Trophoblast cell (in vitro differentiated cells and primary cell): Measurements from ENCODE around the gene RHD.
"Not testable (repeated sequence)": the region's sequence is repeated elsewhere in the genome, so short reads cannot be mapped to it uniquely, and the experiment has no call there.

ENCODE experiments used
- DNase-seq, 2 donors: peaks; one replicate each; pipeline ENCODE4 v3.0.0-alpha.2; 2016
- H2AFZ ChIP-seq: 2 replicates; pipeline ENCODE4 v1.6.1; 2013; ENCODE audit warnings: low read length, moderate library complexity, mild to moderate bottlenecking; ENCODE audit not compliant: insufficient read depth, poor library complexity
- H2AK5ac ChIP-seq: 2 replicates; pipeline ENCODE4 v1.6.1; 2013; ENCODE audit warnings: mild to moderate bottlenecking, low read length
- H2BK120ac ChIP-seq: 2 replicates; pipeline ENCODE4 v1.6.1; 2013; ENCODE audit warnings: low read length, mild to moderate bottlenecking, moderate library complexity; ENCODE audit not compliant: insufficient read depth, poor library complexity
- H2BK12ac ChIP-seq: 2 replicates; pipeline ENCODE4 v1.6.1; 2013; ENCODE audit warnings: mild to moderate bottlenecking, low read length, moderate library complexity
- H2BK5ac ChIP-seq: 2 replicates; pipeline ENCODE4 v1.6.1; 2013; ENCODE audit warnings: low read length, low read depth, moderate library complexity, mild to moderate bottlenecking; ENCODE audit not compliant: poor library complexity
- H3K14ac ChIP-seq: 2 replicates; pipeline ENCODE4 v1.6.1; 2013; ENCODE audit warnings: mild to moderate bottlenecking, low read length
- H3K18ac ChIP-seq: 2 replicates; pipeline ENCODE4 v1.6.1; 2013; ENCODE audit warnings: mild to moderate bottlenecking, low read length
- H3K23ac ChIP-seq: 2 replicates; pipeline ENCODE4 v1.6.1; 2013; ENCODE audit warnings: low read length
- H3K27ac ChIP-seq: 2 replicates; pipeline ENCODE4 v1.5.1; 2013; ENCODE audit warnings: low read depth, mild to moderate bottlenecking, inconsistent platforms, low read length, moderate library complexity
- H3K27me3 ChIP-seq: 2 replicates; pipeline ENCODE4 v1.6.1; 2013; ENCODE audit warnings: inconsistent platforms, mild to moderate bottlenecking, low read length, moderate library complexity; ENCODE audit not compliant: insufficient read depth
- H3K36me3 ChIP-seq, 2 experiments: 1 replicate in 1 of 2; 2 replicates in 1 of 2; pipeline ENCODE4 v1.6.1; 2013; ENCODE audit warnings: low read length in 2 of 2, mild to moderate bottlenecking in 2 of 2, moderate library complexity in 1 of 2; ENCODE audit not compliant: insufficient read depth in 2 of 2, control insufficient read depth in 1 of 2
- H3K4ac ChIP-seq: 2 replicates; pipeline ENCODE4 v1.6.1; 2013; ENCODE audit warnings: low read depth, mild to moderate bottlenecking, low read length, moderate library complexity
- H3K4me1 ChIP-seq, 2 experiments: 1 replicate in 1 of 2; 2 replicates in 1 of 2; pipeline ENCODE4 v1.6.1; 2013; ENCODE audit warnings: low read length in 2 of 2, mild to moderate bottlenecking in 2 of 2, moderate library complexity in 1 of 2; ENCODE audit not compliant: insufficient read depth in 2 of 2, control insufficient read depth in 1 of 2
- H3K4me2 ChIP-seq: 2 replicates; pipeline ENCODE4 v1.6.1; 2013; ENCODE audit warnings: inconsistent platforms, mild to moderate bottlenecking, low read length, moderate library complexity
- H3K4me3 ChIP-seq: 2 replicates; pipeline ENCODE4 v1.5.1; 2013; ENCODE audit warnings: mild to moderate bottlenecking, low read depth, low read length, inconsistent platforms
- H3K79me1 ChIP-seq: one replicate; pipeline ENCODE4 v1.6.1; 2013; ENCODE audit warnings: low read length
- H3K79me2 ChIP-seq: 2 replicates; pipeline ENCODE4 v1.6.1; 2013; ENCODE audit warnings: low read length, mild to moderate bottlenecking; ENCODE audit not compliant: control insufficient read depth, insufficient read depth, poor library complexity
- H3K9ac ChIP-seq: 2 replicates; pipeline ENCODE4 v1.6.1; 2013; ENCODE audit warnings: mild to moderate bottlenecking, low read length
- H3K9me3 ChIP-seq: 2 replicates; pipeline ENCODE4 v1.6.1; 2013; ENCODE audit warnings: low read depth, mild to moderate bottlenecking, control low read depth, inconsistent platforms, low read length; ENCODE audit not compliant: insufficient read depth
- H4K12ac ChIP-seq: 2 replicates; pipeline ENCODE4 v1.6.1; 2013; ENCODE audit warnings: low read depth, mild to moderate bottlenecking, low read length, moderate library complexity
- H4K8ac ChIP-seq: 2 replicates; pipeline ENCODE4 v1.6.1; 2013; ENCODE audit warnings: low read depth, mild to moderate bottlenecking, low read length, moderate library complexity
- H4K91ac ChIP-seq: one replicate; pipeline ENCODE4 v1.6.1; 2013; ENCODE audit warnings: low read depth, mild to moderate bottlenecking, low read length, moderate library complexity
- WGBS: extraction: QIAGEN DNeasy Blood & Tissue Kit; methylation state at CpG from one replicate; pipeline ENCODE4 v1.1.7; 2013; ENCODE audit warnings: missing lambda C conversion rate; ENCODE audit not compliant: insufficient read length, insufficient coverage; ENCODE audit errors: extremely low coverage; 5-methylcytosine and 5-hydroxymethylcytosine counted together

RHD gene

DNA sequence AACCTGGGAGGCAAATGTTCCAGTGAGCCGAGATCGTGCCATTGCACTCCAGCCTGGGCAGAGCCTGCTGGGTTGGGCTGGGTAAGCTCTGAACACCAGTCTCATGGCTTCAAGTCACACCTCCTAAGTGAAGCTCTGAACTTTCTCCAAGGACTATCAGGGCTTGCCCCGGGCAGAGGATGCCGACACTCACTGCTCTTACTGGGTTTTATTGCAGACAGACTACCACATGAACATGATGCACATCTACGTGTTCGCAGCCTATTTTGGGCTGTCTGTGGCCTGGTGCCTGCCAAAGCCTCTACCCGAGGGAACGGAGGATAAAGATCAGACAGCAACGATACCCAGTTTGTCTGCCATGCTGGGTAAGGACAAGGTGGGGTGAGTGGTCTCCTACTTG lies 28.4 kb downstream of the RHD start:
- not testable (repeated sequence) for H3K18ac ChIP-seq, H4K8ac ChIP-seq, H3K4me1 ChIP-seq, H3K4me2 ChIP-seq, H2BK12ac ChIP-seq, H3K27ac ChIP-seq, DNase-seq, H3K4me3 ChIP-seq, H2AK5ac ChIP-seq, H2AFZ ChIP-seq, H3K9ac ChIP-seq, H2BK120ac ChIP-seq, H3K9me3 ChIP-seq, H3K27me3 ChIP-seq, H3K36me3 ChIP-seq, H3K79me2 ChIP-seq, H3K14ac ChIP-seq, H4K91ac ChIP-seq, H3K23ac ChIP-seq, H4K12ac ChIP-seq, H2BK5ac ChIP-seq, H3K4ac ChIP-seq, H3K79me1 ChIP-seq
- WGBS, result no CpG with 5 or more reads among the region's 9 CpGs

DNA sequence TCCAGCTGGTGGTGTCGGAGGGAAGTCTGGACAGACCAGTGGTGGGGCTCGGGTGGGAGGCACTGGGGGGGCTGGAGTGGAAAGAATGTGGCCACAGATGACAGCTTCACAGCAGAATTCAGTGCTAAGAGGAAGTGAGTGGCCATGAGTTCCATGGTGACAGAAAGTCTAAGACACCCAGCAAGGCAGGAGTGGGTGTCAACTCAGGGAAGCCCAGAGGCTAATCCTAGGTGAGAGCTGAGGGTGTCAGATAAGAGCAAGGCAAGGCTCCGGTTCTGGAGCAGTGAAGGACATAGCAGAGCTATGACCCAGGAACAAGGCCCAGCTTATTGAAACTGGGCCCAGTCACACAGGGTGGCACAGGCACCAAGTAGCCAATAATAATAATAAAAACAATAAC lies 30.0 kb downstream of the RHD start:
- not testable (repeated sequence) for H3K9me3 ChIP-seq, H2BK120ac ChIP-seq, H3K4me2 ChIP-seq, H3K4me3 ChIP-seq, H3K79me1 ChIP-seq, H3K23ac ChIP-seq, H2BK12ac ChIP-seq, H3K9ac ChIP-seq, H2AFZ ChIP-seq, H2BK5ac ChIP-seq, H3K4me1 ChIP-seq, H4K8ac ChIP-seq, H4K91ac ChIP-seq, H3K27me3 ChIP-seq, H3K14ac ChIP-seq, H3K79me2 ChIP-seq, H4K12ac ChIP-seq, DNase-seq, H3K4ac ChIP-seq, H3K27ac ChIP-seq, H2AK5ac ChIP-seq, H3K36me3 ChIP-seq, H3K18ac ChIP-seq
- WGBS, result no CpG with 5 or more reads among the region's 3 CpGs

- WGBS, result no CpG with 5 or more reads among the region's 4 CpGs
- not testable (repeated sequence) for H3K27ac ChIP-seq, H3K79me1 ChIP-seq, H2BK5ac ChIP-seq, H2BK120ac ChIP-seq, H3K4me3 ChIP-seq, H2BK12ac ChIP-seq, H3K36me3 ChIP-seq, H4K91ac ChIP-seq, H3K27me3 ChIP-seq, H4K12ac ChIP-seq, H2AFZ ChIP-seq, H3K4me1 ChIP-seq, H3K4ac ChIP-seq, H2AK5ac ChIP-seq, DNase-seq, H3K18ac ChIP-seq, H3K79me2 ChIP-seq, H3K14ac ChIP-seq, H3K23ac ChIP-seq, H3K9me3 ChIP-seq, H4K8ac ChIP-seq, H3K4me2 ChIP-seq, H3K9ac ChIP-seq
Observed at GRCh38 chr1:25304936-25305335, 32.6 kb downstream of the RHD start.

DNA sequence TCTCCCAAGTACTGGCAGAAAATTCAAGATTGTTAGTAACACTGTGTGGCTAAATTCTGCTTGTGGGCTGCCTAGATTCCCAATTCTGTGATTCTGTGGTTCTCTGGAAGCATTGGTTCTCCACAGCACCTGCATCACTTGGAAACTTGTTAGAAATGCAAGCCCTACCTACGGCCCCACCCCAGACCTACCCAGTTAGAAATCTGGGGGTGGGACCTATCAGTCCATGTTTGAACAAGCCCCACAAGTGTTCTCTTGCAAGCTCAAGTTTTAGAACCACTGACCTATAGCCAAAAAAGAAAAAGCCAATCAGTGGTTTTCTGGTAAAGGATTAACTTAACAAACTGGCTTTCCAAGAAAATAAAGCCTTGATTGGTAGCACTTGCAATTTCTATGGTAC lies 35.9 kb downstream of the RHD start:
- H2AK5ac ChIP-seq, H3K4me2 ChIP-seq, H3K79me1 ChIP-seq, H3K79me2 ChIP-seq, H3K4ac ChIP-seq, H4K12ac ChIP-seq, H3K4me3 ChIP-seq, H3K18ac ChIP-seq, H3K36me3 ChIP-seq, H4K91ac ChIP-seq, H2BK5ac ChIP-seq, H2BK12ac ChIP-seq, H4K8ac ChIP-seq, H2BK120ac ChIP-seq, H3K4me1 ChIP-seq, H3K14ac ChIP-seq, H3K9ac ChIP-seq, H3K9me3 ChIP-seq, H3K27me3 ChIP-seq, H3K23ac ChIP-seq, H2AFZ ChIP-seq, DNase-seq, H3K27ac ChIP-seq: not testable (repeated sequence)
- whole genome bisulfite sequencing, result no CpG with 5 or more reads among the region's 1 CpG
